Activated gamma-delta T cell (primary cell): ENCODE measurements around the gene MYO10.
"Not testable (repeated sequence)": the region's sequence is repeated elsewhere in the genome, so short reads cannot be mapped to it uniquely, and the experiment has no call there.

ENCODE experiments used
- DNase-seq: peaks from one replicate; lab custom pipeline; 2025; lab: John Stamatoyannopoulos, UW

Gene MYO10

DNA sequence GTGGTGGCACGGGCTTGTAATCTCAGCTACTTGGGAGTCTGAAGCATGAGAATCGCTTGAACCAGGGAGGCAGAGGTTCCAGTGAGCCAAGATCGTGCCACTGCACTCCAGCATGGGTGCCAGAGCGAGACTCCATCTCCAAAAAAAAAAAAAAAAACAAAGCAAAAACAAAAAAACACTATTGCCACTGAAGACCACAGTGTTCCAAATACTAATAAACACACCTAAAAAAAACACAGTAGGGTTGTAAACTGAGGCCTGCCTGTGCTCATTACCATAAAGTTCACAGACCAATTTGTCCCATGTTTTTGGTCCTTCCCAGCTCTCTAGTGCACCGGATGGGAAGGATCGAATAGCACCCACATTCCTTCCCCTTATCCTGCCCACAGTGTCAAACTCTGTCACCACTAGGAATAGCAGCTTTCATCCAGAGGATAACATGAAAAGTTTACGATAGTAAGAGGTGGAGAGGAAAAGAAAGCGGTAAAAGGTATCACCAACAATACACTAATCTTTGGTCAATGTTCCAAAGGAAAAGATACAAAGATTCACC lies 49.2 kb downstream of the MYO10 start:
- no peak for DNase-seq

DNA sequence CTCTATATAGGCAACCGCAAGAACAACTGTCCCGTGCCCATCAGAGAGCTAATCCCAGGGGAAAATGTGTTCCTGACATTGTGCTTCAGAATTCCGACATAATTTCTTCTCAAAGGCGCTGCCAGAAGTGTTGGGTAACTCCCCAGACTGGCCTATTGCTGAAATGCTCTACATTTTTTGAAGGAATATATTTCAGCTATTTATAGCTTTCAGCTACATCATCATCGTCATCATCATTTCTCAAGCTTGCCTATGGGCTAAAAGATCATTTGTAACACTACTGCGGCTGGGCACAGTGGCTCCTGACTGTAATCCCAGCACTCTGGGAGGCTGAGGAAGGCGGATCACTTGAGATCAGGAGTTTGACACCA lies 49.7 kb downstream of the MYO10 start:
- DNase-seq, result no peak

DNA sequence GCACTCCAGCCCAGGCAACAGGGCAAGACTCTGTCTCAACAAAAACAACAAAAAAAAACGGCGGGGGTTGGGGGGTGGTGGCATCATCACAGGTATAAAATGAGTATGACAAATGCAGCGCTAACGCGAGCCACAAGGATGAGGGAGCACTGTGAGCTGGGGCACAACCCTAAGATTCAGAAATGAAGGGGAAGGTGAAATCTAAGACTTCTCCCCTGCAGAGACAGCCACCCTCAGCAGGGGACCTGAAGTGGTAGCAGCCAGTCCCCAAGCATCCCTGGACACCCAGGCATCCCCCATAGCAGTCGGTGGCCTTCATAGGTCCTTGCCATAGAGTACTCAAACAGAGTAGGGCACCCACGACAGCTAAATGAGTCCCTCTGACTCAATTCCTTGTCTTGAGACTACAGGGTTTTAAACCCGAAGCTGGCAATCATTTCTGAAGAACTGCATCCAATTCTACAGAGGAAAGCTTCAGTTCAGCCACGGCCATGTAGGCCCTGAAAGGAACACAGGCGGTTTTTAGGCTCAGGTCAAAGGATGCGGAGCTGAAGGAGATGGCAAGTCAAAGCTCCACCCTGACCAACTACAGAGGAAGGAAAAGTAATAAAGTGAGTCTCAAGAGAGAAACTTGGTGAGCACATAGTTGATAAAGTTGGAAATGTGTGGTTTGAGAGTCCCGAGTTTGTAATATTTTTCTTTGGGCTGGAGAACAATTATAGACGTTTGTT lies 50.3 kb downstream of the MYO10 start:
- no peak for DNase-seq

DNA sequence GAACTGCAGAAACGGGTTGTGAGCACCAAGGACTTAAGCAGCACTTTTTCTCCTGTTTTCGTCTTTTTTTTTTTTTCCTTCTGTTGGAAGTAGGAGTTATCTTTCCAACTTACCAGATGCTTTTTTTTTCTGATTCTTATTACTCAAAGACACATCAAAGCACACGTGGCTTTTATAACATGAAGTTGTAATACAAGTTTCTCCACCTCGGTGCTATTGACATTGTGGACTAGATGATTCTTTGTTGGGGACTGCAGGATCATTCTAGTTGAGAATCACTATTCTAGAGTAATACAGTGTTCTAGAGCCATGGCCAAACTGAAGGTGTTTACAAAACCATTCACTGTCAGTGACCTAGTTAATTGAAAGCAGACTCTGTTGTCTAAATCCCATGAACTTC lies 51.5 kb downstream of the MYO10 start:
- DNase-seq, result no peak

DNA sequence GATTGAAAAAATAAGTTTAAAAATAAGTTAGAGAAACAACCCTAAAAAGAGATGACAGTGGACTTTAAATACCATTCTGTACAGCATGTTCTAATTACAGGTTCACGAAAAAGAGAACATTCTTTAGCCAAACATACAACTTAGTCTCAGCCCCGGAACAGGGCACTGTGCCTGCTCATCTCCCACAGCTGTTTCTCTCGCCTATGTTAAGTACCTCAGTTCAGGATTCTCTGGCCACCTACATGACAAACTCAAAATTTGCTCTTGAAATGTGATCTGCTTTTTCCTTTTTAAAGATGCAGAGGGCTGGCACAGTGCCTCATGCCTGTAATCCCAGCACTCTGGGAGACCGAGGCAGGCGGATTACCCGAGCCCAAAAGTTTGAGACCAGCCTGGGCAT lies 52.3 kb downstream of the MYO10 start:
- DNase-seq, result no peak

DNA sequence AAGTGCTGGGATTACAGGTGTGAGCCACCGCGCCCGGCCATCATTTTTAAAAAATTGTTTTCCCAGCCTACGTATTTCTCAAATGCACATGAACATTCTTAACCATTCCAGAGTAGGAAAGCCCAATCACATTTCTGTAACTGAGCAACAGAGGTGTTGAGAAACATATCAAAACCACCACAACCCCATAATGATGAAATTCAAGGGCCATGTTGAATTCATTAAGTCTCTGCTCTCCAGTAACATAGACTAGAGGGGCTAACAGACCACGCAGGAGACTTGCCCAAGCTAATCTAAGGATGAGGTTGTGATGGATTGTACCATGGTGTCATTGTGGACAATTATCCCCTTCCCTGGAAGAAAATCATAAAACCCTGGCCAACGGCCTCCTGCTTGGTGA lies 52.9 kb downstream of the MYO10 start:
- DNase-seq, result no peak

DNA sequence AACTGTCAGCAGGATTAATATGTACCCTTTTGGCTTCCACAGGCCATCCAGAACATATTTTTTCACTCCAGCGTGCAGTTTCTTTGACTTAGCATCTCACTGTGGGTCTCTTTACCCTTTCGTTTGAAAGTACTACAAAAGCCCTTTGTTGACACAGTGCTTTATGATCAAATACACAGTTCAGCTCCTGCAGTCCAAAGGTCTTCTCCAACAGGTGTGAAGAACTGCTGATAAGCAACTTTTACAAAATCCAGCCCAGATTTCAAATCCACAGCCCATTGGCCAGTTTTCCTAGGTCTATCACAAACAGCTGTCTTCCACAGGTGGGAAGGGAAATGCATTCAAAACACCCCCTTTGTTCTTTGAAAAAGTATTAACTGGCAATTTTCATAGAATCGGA lies 54.8 kb downstream of the MYO10 start:
- DNase-seq, result no peak

DNA sequence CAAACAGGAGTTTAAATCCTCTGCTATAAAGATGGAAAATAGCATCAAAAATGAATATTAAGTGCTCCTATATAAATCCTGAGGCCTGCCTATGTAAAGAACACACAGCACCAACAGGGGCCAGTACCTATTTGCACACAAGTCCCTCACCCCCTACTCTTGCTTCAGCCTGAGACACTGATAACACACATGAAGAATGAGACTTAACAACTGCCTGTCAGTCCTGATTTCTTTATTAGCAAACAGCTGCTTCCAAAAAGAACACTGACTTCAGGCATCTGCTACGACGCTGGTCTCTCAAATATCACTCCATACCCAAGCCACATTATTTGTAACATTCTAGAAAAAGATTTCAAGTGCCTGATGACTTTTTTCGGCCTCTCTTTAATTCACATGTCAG lies 55.5 kb downstream of the MYO10 start:
- no peak for DNase-seq

DNA sequence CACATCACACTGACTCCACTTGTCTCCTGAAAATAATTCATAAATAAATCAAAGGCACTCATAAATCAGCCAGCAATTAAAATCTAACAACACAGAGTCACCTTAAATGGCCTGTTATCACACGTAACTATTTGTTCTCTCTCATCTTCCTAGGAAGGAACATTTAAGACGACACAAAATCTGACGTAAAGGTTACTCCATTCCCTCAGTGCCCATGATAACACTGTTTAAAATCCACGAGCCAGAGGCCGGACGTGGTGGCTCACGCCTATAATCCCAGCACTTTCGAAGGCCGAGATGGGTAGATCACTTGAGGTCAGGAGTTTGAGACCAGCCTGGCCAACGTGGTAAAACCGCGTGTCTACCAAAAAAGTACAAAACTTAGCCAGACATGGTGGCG lies 56.4 kb downstream of the MYO10 start:
- no peak for DNase-seq

DNA sequence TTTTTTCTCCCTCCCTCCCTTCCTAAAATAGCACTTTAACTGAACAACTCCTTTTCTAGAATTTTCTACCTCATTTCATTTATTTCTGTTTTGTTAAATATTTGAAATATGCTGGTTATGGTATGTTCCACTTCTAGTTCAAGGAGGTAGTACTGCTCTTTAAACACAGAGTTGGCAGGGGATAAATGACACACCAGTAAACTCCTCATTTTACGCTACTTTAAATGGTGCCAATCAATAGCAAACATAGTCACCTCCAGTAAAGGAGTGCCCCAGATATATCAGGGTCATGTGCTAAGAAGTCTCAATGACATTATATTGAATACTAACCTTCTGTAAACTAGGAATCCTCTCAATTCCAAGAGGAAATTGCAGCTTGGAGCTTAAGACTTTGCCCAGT lies 56.9 kb downstream of the MYO10 start:
- DNase-seq, result no peak

DNA sequence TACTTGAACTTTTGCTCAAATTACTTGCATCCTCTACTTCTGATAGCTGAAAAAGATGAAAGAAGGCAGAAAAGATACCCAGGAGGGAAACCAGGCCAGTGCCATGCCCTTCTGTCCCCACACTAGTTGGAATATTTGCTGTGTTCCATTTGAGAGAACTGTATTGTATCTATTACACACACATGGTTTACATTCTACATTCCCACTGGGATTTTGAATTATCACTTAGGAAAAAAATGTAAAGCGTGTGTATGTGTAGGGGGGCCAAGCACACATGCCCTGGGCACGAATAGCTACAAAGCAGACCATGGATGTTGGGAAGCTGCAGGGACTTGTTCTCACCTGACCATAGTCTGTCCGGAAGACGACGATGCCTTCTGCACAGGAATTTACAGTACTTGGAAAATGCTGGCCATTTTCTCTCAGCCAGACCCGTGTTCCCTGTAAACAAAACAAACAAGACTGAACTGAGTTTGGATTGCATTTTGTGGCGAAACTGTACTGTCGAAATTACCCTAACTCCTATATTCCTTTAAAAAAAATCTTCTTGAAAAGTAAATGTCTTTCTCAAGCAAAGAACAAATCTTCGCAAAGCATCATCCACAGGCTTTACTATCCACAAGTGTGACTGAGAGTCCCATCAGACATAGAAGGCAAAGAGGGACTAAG lies 58.7 kb downstream of the MYO10 start:
- no peak for DNase-seq

DNA sequence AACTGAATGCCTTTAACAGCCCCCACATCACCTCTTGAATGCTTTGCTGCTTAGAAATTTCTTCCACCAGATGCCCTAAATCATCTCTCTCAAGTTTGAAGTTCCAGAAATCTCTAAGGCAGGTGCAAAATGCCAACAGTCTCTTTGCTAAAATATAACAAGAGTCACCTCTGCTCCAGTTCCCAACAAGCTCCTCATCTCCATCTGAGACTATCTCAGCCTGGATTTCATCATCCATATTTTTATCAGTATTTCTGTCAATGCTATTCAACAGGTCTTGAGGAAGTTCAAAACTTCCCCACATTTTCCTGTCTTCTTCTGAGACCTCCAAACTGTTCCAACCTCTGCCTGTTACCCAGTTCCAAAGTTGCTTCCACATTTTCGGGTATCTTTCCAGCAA lies 61.7 kb downstream of the MYO10 start:
- DNase-seq, result not testable (repeated sequence)

DNA sequence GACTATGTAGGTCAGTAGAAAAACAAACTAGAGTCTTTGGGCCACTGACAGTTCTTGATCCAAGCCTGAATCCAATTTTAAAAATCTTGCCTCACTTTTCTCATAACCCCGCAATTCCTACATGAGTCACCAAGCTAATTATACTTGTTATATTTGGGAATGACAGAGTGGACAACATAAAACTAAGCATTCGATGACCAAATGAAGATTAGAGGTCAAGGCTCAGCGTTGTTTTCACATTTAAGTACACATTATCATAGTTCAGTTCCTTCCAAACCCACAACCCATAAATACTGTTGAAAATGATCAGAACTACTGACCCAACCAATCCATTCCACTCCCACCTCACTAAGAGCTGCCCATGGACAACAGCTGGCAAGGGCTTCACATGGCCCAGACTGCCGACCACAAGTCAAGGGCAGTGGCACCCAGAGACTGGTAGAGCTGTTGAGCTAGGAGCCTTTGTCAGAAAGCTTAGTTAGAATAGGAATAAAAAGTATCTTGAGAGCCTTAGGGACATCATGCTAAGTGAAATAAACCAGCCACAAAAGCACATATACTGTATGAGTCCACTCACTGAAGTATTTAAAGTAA lies 64.2 kb downstream of the MYO10 start:
- DNase-seq, result no peak

DNA sequence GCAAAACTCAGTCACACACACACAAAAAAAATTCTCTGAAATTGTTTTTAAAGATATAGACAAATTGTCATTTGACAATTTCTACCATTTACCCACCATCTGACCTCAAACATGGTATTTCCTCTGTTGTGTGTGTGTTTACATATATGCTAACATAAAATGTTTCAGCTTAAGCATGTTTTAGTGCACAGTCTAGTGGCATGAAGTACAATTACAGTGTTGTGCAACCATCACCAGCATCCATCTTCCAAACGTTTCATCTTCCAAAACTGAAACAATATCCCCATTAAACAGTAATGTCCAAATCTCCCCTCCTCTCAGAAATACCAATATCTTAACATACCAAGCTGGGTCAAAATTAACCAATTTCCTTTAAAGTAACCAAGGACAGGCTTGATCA lies 65.2 kb downstream of the MYO10 start:
- DNase-seq, result no peak

DNA sequence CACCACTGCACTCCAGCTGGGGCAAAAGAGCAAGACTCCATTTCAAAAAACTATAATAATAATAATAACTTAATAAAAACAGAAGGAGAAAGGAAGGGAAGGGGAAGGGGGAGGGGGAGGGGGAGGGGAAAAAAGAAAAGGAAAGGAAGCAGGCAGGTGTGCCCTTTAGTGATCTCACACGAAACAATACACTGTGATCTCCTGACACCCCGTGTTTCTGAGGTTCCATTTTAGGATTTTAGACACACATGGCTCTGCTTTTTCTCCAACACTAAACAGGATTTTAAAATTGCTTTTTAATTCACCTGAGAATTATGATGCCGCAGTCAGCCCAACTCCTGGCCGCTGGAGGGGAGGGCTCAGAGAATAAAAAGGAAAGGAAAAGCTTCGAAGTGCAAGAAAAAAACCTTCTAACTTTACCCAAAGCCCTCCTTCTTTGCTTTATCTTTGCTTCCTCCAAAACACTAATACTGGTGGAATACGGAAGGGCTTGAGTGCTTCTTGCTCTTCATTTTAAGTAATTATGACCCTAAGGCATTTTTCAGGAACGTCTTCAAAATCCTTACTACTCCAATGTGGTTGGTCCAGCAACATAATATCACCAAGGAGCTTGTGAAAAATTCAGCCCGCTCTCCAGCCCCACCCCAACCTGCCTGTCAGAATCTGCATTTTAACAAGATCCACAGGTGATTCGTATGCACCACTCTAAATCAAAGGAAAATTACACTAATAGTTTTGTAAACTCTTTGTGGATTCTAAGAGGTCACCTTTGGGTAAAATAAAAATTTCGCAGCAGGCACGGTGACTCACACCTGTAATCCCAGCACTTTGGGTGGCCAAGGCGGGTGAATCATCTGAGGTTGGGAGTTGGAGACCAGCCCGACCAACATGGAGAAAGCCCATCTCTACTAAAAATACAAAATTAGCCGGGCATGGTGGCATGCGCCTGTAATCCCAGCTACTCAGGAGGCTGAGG lies 66.0 kb downstream of the MYO10 start:
- DNase-seq, result no peak

DNA sequence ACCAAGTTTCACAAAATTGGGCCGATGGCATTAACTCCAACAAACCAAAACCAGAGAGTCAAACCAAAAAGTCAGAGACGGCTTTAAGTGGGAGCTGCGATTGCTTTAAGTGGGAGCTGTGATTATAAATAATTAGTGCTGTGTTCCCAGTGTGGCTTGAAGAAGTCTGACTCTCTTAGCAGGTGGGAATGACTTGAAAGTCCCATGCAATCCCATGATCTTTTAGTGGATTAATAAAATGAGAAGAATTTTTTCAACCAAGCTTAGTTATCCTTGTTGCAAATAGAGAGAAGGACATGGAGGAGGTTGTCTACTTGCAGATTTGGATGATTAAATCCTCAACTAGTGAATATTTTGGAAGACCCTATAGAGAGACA lies 68.5 kb downstream of the MYO10 start:
- DNase-seq, result no peak

DNA sequence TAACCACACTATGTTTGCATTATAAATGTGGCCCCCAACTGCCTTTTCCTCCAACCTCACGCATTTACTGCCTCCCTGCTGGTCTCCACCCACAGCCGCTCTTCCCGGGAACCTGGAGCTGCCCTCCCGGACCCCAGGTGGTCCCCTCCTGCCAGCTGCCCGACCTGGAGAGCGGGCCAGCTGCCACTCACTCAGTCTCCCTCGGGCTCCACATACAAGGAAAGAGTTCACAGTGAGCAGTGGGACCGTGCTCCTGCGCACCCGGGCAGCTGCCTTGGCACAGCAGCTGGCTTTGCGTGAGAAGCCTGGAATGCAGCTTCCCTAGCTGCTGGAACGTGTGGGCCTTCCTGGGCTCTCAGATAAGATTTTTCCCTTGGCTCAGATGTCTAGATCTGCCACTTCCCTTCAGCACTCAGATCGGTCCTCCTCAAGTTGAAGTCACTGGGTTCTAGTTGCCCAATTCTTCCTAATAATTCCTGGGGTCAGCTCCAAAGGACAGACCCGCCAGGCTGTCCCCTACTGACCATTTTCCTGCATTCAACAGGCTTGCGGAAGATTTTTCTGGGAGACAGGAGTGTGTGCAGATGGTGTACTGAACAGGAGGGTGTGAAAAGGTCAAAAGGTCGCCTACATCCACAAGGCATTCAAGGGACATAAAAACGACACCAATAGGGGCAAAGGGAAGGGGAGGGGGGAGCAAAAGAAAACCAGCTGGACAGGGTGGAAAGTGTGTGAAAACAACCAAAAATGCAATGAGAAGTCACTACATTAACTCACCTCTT lies 69.1 kb downstream of the MYO10 start:
- no peak for DNase-seq

DNA sequence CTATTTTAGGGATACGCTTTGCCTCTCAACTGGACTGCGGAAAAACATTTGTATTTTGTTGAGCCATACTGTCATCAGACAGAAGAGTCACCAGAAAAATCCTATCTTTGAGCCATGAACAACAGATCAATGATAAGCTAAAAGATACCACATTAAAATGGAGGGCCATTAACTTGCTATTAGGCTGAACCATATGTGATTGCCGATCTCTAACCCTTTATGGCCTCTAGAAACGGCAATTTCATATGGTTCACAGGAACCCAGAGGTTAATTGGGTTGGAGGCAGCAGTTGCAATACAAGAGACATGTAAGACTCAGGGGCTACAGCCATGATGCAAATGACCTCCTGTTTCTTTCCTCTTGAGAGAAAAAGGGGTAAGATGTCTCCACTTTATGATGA lies 69.8 kb downstream of the MYO10 start:
- no peak for DNase-seq

DNA sequence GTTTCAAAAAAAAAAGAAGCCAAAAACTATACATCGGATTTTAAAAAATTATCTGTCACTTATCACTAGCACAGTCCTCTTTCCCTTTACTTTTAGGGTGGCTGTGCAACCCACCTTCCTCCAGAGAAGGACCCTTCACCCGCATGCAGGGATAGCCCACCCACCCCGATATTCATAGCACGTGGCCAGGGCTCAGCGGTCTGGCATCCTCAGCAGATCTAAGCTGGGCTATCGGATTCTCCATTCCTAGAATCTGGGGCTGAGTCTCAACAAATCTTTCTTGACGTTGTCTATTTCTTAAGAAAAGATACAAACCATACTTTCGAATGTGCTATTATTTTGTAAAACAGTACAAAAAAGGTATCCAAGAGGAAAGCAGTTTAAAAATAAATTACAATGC lies 70.9 kb downstream of the MYO10 start:
- no peak for DNase-seq

DNA sequence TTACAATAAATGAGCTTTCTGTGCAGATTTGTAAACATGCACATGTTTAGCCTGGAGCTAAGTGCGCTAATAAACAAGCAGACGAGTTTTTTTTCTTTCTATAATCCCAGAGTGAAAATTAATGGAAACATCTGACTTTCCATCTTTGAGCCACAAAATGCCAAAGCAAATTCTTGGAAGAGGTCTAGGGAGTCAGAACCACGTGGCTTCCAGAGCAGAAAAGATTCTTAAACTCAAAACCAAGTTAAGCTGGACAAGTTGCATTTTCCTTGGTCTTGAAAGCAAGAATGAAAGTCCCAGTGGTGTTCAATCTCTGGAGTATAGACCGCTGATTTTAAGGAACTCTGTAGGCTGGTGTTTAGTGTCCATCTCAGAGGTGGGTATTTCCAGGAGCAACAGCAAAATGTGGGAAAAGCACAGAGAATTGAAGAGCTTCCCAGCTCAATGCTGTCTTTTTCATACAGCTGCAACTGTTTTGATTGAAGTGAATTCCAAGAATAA lies 71.4 kb downstream of the MYO10 start:
- no peak for DNase-seq

DNA sequence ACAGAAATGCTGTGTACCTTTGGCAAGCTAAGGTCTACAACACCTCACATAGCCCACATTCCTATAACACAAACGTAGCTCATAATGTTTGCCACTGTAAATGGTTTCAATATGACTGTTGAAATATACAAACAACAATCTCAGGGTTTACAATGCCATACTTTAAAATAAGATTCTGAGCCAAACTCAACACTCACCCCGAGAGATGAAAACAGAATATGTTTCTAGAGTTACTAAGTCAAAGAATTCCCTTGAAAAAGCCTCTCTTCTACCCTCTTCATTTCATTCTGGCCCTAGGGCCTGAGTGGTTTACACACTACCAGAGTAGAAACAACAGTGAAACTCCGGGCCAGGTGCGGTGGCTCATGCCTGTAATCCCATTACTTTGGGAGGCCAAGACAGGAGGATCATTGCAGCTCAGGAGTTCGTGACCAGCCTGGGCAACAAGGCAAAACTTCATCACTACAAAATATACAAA lies 72.6 kb downstream of the MYO10 start:
- no peak for DNase-seq
